Keratinocyte (primary cell): Measurements from ENCODE around the gene GPC4. TPM values are rescaled to one million over a fixed set of nuclear protein-coding genes. Genes with fewer than 3 reads are reported as not detected.

Source experiments
- DNase-seq: peaks from one replicate; pipeline ENCODE4 v3.0.0-alpha.2; 2011; ENCODE audit warnings: low read depth, missing footprints, low spot score
- FAIRE-seq: peaks from 2 replicates; lab custom pipeline; 2011; peaks lifted over from hg19 to GRCh38; lab: Jason Lieb, UNC
- H2AFZ ChIP-seq: 2 replicates; pipeline ENCODE4 v1.6.0; 2012; ENCODE audit warnings: low read length, control low read depth, inconsistent platforms; ENCODE audit not compliant: control insufficient read depth
- H3K27ac ChIP-seq: 2 replicates; pipeline ENCODE4 v1.5.1; 2011; ENCODE audit warnings: low read length; ENCODE audit not compliant: control insufficient read depth, insufficient read depth
- H3K27me3 ChIP-seq: 3 replicates; pipeline ENCODE4 v1.6.0; 2011; ENCODE audit warnings: low read length; ENCODE audit not compliant: control insufficient read depth, insufficient read depth; ENCODE audit errors: extremely low read depth
- H3K36me3 ChIP-seq, 2 experiments: 2 replicates in 1 of 2; 3 replicates in 1 of 2; pipeline ENCODE4 v1.5.1; 2011; ENCODE audit warnings: low read length in 2 of 2, mild to moderate bottlenecking in 1 of 2; ENCODE audit not compliant: control insufficient read depth in 2 of 2, insufficient read depth in 2 of 2; ENCODE audit errors: extremely low read depth in 1 of 2
- H3K4me1 ChIP-seq: 3 replicates; pipeline ENCODE4 v1.5.1; 2011; ENCODE audit warnings: low read length; ENCODE audit not compliant: control insufficient read depth, insufficient read depth; ENCODE audit errors: extremely low read depth
- H3K4me2 ChIP-seq: 3 replicates; pipeline ENCODE4 v1.6.0; 2011; ENCODE audit warnings: low read depth, low read length; ENCODE audit not compliant: control insufficient read depth, insufficient read depth; ENCODE audit errors: extremely low read depth
- H3K4me3 ChIP-seq, 3 experiments: fragments of 200-600 bp in 1 of 3; sonication (generic) in 1 of 3; 2 replicates in 2 of 3; 3 replicates in 1 of 3; pipeline ENCODE4 v1.5.1; 2011 to 2016; ENCODE audit warnings: low read length in 3 of 3, mild to moderate bottlenecking in 3 of 3, control low read depth in 2 of 3, inconsistent platforms in 1 of 3, low read depth in 1 of 3, mixed read lengths in 1 of 3, mixed run types in 1 of 3, moderate library complexity in 1 of 3; ENCODE audit not compliant: control insufficient read depth in 2 of 3, insufficient read depth in 2 of 3; ENCODE audit errors: extremely low read depth in 1 of 3
- H3K79me2 ChIP-seq: 2 replicates; pipeline ENCODE4 v1.6.0; 2012; ENCODE audit warnings: low read length; ENCODE audit not compliant: control insufficient read depth, insufficient read depth
- H3K9ac ChIP-seq: 3 replicates; pipeline ENCODE4 v1.6.0; 2011; ENCODE audit warnings: low read length; ENCODE audit not compliant: control insufficient read depth, insufficient read depth; ENCODE audit errors: extremely low read depth
- H3K9me1 ChIP-seq: 3 replicates; pipeline ENCODE4 v1.6.0; 2011; ENCODE audit warnings: low read length; ENCODE audit not compliant: control insufficient read depth, insufficient read depth; ENCODE audit errors: extremely low read depth
- H3K9me3 ChIP-seq: 2 replicates; pipeline ENCODE4 v1.5.1; 2012; ENCODE audit warnings: low read depth, low read length; ENCODE audit not compliant: control insufficient read depth
- H4K20me1 ChIP-seq: 3 replicates; pipeline ENCODE4 v1.6.0; 2011; ENCODE audit warnings: low read length; ENCODE audit not compliant: control insufficient read depth, insufficient read depth; ENCODE audit errors: extremely low read depth
- CTCF ChIP-seq, 3 experiments: IDR thresholded peaks in 1 of 3; conservative IDR thresholded peaks in 1 of 3; optimal IDR thresholded peaks in 1 of 3; 2 replicates in 2 of 3; 3 replicates in 1 of 3; pipeline versions ENCODE3 to v1.5.1; 2011; ENCODE audit warnings: low read length in 3 of 3, mild to moderate bottlenecking in 3 of 3, moderate library complexity in 2 of 3, control low read depth in 1 of 3, inconsistent platforms in 1 of 3; ENCODE audit not compliant: insufficient read depth in 2 of 3; ENCODE audit errors: extremely low read depth in 1 of 3
- EZH2 ChIP-seq: IDR thresholded peaks from one replicate; pipeline ENCODE4 v1.6.1; 2012; ENCODE audit warnings: inconsistent platforms, mild to moderate bottlenecking, low read length, moderate library complexity
- dilution Hi-C: fragments of 300-500 bp; cut with MboI; formaldehyde crosslinking; loops from one replicate; pipeline ENCODE4 v1.7.0; 2020; ENCODE audit warnings: low sequenced_read_pairs; ENCODE audit not compliant: extremely low pct_ligation_motif_present
- polyA plus RNA-seq, 5 experiments: library from polyadenylated mRNA; depleted of rRNA in 3 of 5; stranded (reverse) in 3 of 5; stranded (forward) in 1 of 5; unstranded in 1 of 5; fragments of >200 nt; gene quantifications; 1 replicate in 1 of 5; 2 replicates in 3 of 5; 3 replicates in 1 of 5; pipeline versions ENCODE4 v1.2.1 to v1.2.3, GENCODE V29; 2011 to 2012; ENCODE audit warnings: missing spikeins in 2 of 5, low read depth in 1 of 5, low replicate concordance in 1 of 5

Gene GPC4
- polyA plus RNA-seq, 1 donor (not counting 4 experiments of a cell fraction or from before 2014, with no cell fraction given), result 0.76 TPM

DNA sequence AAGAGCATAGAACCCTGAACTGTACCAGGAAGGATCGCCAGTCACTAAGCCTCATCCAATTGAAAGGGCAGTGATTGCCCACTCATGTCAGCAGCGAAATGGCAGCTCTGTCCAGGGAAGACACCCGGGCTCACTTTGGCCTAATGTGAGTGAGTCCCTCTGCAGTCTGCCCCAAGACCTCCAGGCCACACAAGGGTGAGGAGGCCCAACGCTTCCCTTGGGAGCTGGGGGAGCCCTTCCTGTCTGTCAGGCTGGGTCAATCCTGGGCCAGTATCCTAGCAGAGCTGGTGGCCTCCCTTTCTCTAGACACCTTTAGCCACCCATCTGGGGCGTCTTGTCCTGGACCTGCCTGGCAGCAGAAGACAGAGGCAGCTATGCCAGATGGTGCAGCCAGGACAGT lies 39.6 kb upstream of the GPC4 start:
- Histone ChIP-seq H4K20me1 (no peaks in the 10 kb centered on the region), H3K27ac (no peak overlapping the region), H3K9me3 (no peaks in the 10 kb centered on the region), H3K36me3 (no peaks in the 10 kb centered on the region), H3K4me1 (no peaks in the 10 kb centered on the region), H2AFZ (no peak overlapping the region), H3K4me3 (no peak overlapping the region), H3K9me1 (no peaks in the 10 kb centered on the region), H3K27me3 (no peaks in the 10 kb centered on the region), H3K79me2 (no peaks in the 10 kb centered on the region), H3K4me2 (no peak overlapping the region), H3K9ac (no peak overlapping the region)
- FAIRE-seq, result no peak
- DNase-seq, result no peak
- dilution Hi-C loops, result no loop called here
- TF ChIP-seq EZH2, result no peak
- no peak for TF ChIP-seq CTCF (optimal IDR thresholded peaks at IDR 0.05 in 1 of 3, IDR thresholded peaks at IDR 0.05 in 1 of 3, conservative IDR thresholded peaks at IDR 0.05 in 1 of 3; ENCODE audit: extremely low read depth in 1 of 3, insufficient read depth in 2 of 3, low read length in 3 of 3)

- Histone ChIP-seq H3K27me3 (no peaks in the 10 kb centered on the region), H4K20me1 (no peaks in the 10 kb centered on the region), H3K9me1 (no peaks in the 10 kb centered on the region), H3K9me3 (no peaks in the 10 kb centered on the region), H3K4me3 (no peak overlapping the region), H3K27ac (no peak overlapping the region), H2AFZ (no peak overlapping the region), H3K9ac (no peak overlapping the region), H3K79me2 (no peaks in the 10 kb centered on the region), H3K4me1 (no peaks in the 10 kb centered on the region), H3K36me3 (no peaks in the 10 kb centered on the region), H3K4me2 (no peak overlapping the region)
- dilution Hi-C loops, result no loop called here
- no peak for TF ChIP-seq CTCF (optimal IDR thresholded peaks at IDR 0.05 in 1 of 3, IDR thresholded peaks at IDR 0.05 in 1 of 3, conservative IDR thresholded peaks at IDR 0.05 in 1 of 3; ENCODE audit: extremely low read depth in 1 of 3, insufficient read depth in 2 of 3, low read length in 3 of 3)
- TF ChIP-seq EZH2, result no peak
- no peak for DNase-seq
- FAIRE-seq, result no peak
These were observed 39.2 kb upstream of the GPC4 start for GRCh38 chrX:133454491-133454914.
